ENCODE data around the gene ZP2. TPM values are rescaled to one million over a fixed set of nuclear protein-coding genes. Genes with fewer than 3 reads are reported as not detected.

ZP2 gene
- total RNA-seq, 1 donor from 2014 or later: not detected

DNA sequence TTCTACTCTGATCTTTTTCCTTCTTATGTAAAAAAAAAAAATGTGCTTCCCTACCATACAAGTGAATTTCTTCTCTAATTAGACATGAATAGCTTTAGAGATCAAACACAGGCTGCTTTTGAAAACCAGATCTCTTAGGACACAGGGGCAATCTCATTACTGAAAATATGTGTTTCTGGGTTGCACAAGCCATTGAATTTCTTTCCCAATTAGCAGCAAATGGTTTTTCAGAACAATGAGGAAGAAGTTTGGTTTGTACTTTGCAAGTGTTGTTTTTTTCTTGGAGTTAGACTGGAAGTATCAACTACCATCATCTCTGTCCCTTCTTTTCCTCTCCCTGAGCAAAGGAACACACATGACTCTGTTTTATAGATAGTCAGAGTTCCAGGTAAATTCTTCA lies 16.5 kb upstream of the ZP2 start:
- Mint-ChIP-seq H3K27me3 (peaks cover 38% of the 10 kb centered on the region), H3K36me3 (ENCODE audit: low read depth) (no peaks in the 10 kb centered on the region), H3K4me1 (peaks cover 4% of the 10 kb centered on the region), H3K4me3 (no peak overlapping the region), H3K9me3 (no peaks in the 10 kb centered on the region), H3K27ac (no peak overlapping the region)
- intact Hi-C loops (cut with micrococcal nuclease): no loop called here
- no peak for DNase-seq

DNA sequence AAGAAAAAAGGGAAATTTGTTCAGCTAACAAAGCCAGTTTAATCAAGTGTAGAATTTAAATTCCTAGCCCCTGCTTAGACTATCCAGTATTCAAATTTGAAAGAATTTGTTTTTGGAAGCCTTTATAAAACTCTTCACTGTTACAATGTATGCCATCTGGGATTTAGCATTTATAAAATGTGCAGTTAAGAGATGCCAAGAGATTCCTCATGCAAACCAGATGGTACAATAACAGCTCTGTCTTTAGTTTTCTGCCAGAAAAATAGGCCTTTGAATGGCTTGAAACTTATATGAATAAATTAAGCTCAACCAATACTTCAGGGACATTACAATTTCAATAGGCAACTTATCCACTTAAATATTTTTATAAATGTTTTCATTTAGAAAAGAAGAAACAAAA lies 15.4 kb upstream of the ZP2 start:
- no peak for DNase-seq
- Mint-ChIP-seq H3K4me1 (peaks cover 4% of the 10 kb centered on the region), H3K4me3 (no peak overlapping the region), H3K27ac (no peak overlapping the region), H3K36me3 (ENCODE audit: low read depth) (no peaks in the 10 kb centered on the region), H3K9me3 (no peaks in the 10 kb centered on the region), H3K27me3 (peaks cover 40% of the 10 kb centered on the region)
- intact Hi-C loops (cut with micrococcal nuclease): no loop called here

GRCh38 chr16:21224800-21225199 lies 13.4 kb upstream of the ZP2 start:
- H3K27me3 Mint-ChIP-seq: peaks cover 47% of the 10 kb centered on the region
- H3K4me3 Mint-ChIP-seq: no peak overlapping the region
- H3K9me3 Mint-ChIP-seq: no peaks in the 10 kb centered on the region
- peaks cover 4% of the 10 kb centered on the region for H3K4me1 Mint-ChIP-seq
- no peak overlapping the region for H3K27ac Mint-ChIP-seq
- intact Hi-C loops (cut with micrococcal nuclease): no loop called here
- no peaks in the 10 kb centered on the region for H3K36me3 Mint-ChIP-seq (ENCODE audit: low read depth)
- DNase-seq: no peak

GRCh38 chr16:21223787-21224186 lies 12.4 kb upstream of the ZP2 start:
- peaks cover 4% of the 10 kb centered on the region for H3K4me1 Mint-ChIP-seq
- DNase-seq: no peak
- H3K27ac Mint-ChIP-seq: no peak overlapping the region
- H3K4me3 Mint-ChIP-seq: no peak overlapping the region
- no peaks in the 10 kb centered on the region for H3K9me3 Mint-ChIP-seq
- H3K27me3 Mint-ChIP-seq: peaks cover 45% of the 10 kb centered on the region
- intact Hi-C loops (cut with micrococcal nuclease): no loop called here
- no peaks in the 10 kb centered on the region for H3K36me3 Mint-ChIP-seq (ENCODE audit: low read depth)

DNA sequence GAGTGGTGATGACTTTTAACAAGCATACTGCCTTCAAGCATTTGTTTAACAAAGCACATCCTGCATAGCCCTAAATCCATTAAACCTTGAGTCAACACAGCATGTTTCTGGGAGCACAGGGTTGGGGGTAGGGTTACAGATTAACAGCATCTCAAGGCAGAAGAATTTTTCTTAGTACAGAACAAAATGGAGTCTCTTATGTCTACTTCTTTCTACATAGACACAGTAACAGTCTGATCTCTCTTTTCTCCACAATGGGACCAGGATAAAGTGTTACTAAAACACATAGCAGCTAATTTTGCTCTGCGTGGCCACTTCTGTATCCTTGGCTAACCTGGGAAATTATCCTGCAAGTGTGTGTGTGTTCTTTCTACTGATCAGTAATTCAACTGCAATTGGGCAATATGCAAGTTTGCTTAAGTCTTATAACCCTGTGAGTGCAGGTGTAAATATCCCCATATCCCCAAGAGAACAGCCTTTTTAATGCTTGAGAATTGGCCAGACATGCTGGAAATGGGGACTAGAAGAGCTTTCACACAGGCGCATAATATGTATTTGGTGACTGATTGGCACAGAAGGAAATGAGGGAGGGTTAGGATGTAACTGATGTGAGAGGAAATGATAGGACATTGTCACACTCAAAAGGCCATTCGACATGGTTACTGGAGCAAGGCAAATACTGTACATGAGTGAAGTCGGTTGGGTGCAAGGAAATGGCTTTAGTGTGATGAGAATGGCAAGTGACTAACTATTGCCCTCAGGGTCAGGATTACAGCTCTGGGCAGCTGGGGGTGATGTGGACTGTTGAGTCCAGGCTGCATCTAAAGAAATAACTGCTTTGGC lies 11.3 kb upstream of the ZP2 start:
- no peak overlapping the region for H3K4me3 Mint-ChIP-seq
- no peaks in the 10 kb centered on the region for H3K9me3 Mint-ChIP-seq
- peaks cover 4% of the 10 kb centered on the region for H3K4me1 Mint-ChIP-seq
- H3K27me3 Mint-ChIP-seq: peaks cover 36% of the 10 kb centered on the region
- no peak for DNase-seq
- no peaks in the 10 kb centered on the region for H3K36me3 Mint-ChIP-seq (ENCODE audit: low read depth)
- intact Hi-C loops (cut with micrococcal nuclease): no loop called here
- H3K27ac Mint-ChIP-seq: no peak overlapping the region

DNA sequence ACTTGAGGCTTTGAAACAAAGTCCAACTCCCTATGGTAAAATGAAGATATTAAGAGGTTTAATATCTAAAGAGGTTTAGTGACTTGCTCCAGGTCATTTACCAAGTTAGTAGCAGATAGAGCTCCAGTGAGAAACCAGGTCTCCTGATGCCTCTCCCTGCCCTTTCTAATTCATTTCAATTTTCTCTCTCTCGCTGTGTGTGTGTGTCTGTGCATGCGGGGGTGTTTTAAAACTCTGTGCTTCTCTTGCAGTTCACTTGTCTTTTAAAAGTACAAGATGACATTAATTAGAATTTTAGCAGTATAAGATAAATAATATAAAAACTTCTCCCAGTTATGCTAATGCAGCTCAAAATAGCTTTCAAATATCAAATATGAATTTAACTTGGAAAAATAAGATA lies 8.2 kb upstream of the ZP2 start:
- H3K36me3 Mint-ChIP-seq (ENCODE audit: low read depth): no peaks in the 10 kb centered on the region
- H3K9me3 Mint-ChIP-seq: no peaks in the 10 kb centered on the region
- no peak overlapping the region for H3K27ac Mint-ChIP-seq
- intact Hi-C loops (cut with micrococcal nuclease): no loop called here
- peaks cover under 1% of the 10 kb centered on the region for H3K4me1 Mint-ChIP-seq
- DNase-seq: no peak
- no peak overlapping the region for H3K4me3 Mint-ChIP-seq
- peaks cover 32% of the 10 kb centered on the region for H3K27me3 Mint-ChIP-seq

- Mint-ChIP-seq H3K4me3 (no peak overlapping the region), H3K36me3 (ENCODE audit: low read depth) (no peaks in the 10 kb centered on the region)
These were observed 6.8 kb upstream of the ZP2 start for GRCh38 chr16:21218153-21218552.

DNA sequence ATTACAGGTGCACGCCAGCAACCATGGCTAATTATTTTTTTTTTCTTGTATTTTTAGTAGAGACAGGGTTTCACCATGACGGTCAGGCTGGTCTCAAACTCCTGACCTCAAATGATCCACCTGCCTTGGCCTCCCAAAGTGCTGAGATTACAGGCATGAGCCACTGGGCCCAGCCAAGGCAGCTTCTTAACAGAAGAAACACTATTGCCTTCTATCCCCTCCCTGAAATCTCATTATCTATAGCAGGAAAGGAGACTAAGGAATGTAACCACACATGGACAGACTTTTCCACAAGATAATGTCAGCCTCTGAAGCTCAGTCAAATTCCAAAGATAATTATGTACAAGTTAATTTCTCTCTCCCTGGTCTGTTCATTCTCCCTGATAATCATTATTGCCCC lies 5.7 kb upstream of the ZP2 start:
- H3K36me3 Mint-ChIP-seq (ENCODE audit: low read depth): no peaks in the 10 kb centered on the region
- H3K4me1 Mint-ChIP-seq: no peaks in the 10 kb centered on the region

More at GRCh38 chr16:21218153-21218552, 6.8 kb upstream of the ZP2 start:
- Mint-ChIP-seq H3K27ac (no peak overlapping the region), H3K4me1 (no peaks in the 10 kb centered on the region), H3K9me3 (no peaks in the 10 kb centered on the region), H3K27me3 (peaks cover 31% of the 10 kb centered on the region)
- DNase-seq: no peak
- intact Hi-C loops (cut with micrococcal nuclease): no loop called here

DNA sequence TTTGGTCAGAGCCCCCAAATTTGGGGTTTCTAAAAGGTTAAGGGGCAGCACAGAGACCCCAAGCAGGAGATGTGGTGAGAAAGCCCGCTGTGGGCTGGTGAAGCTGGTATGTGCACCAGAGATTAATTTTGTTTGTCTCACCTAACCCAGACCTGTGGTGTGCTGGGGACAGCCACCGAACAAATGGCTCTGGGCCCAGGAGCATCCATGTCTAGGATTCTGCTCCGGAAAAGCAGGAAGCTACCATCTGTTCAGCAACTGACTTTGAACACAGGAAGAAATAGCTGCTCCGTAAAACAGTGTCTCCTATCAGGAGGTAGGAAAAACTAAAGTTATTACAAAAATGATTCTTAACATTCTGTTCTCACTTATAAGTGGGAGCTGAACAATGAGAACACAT lies 2.7 kb upstream of the ZP2 start:
- no peak overlapping the region for H3K27ac Mint-ChIP-seq
- peaks cover 18% of the 10 kb centered on the region for H3K27me3 Mint-ChIP-seq
- intact Hi-C loops (cut with micrococcal nuclease): no loop called here
- no peak for DNase-seq
- no peak overlapping the region for H3K4me3 Mint-ChIP-seq
- H3K9me3 Mint-ChIP-seq: no peaks in the 10 kb centered on the region
- H3K4me1 Mint-ChIP-seq: no peaks in the 10 kb centered on the region
- H3K36me3 Mint-ChIP-seq (ENCODE audit: low read depth): no peaks in the 10 kb centered on the region

More for the DNA sequence above, 5.7 kb upstream of the ZP2 start:
- no peak overlapping the region for H3K4me3 Mint-ChIP-seq
- peaks cover 30% of the 10 kb centered on the region for H3K27me3 Mint-ChIP-seq
- intact Hi-C loops (cut with micrococcal nuclease): no loop called here
- no peaks in the 10 kb centered on the region for H3K9me3 Mint-ChIP-seq
- no peak for DNase-seq
- no peak overlapping the region for H3K27ac Mint-ChIP-seq

GRCh38 chr16:21208446-21209230 lies 2.7 kb downstream of the ZP2 start:
- no peak overlapping the region for H3K27ac Mint-ChIP-seq
- no peaks in the 10 kb centered on the region for H3K36me3 Mint-ChIP-seq (ENCODE audit: low read depth)
- no peak for DNase-seq
- intact Hi-C loops (cut with micrococcal nuclease): no loop called here
- H3K27me3 Mint-ChIP-seq: peaks cover 10% of the 10 kb centered on the region
- H3K4me1 Mint-ChIP-seq: no peaks in the 10 kb centered on the region
- no peaks in the 10 kb centered on the region for H3K9me3 Mint-ChIP-seq
- no peak overlapping the region for H3K4me3 Mint-ChIP-seq

DNA sequence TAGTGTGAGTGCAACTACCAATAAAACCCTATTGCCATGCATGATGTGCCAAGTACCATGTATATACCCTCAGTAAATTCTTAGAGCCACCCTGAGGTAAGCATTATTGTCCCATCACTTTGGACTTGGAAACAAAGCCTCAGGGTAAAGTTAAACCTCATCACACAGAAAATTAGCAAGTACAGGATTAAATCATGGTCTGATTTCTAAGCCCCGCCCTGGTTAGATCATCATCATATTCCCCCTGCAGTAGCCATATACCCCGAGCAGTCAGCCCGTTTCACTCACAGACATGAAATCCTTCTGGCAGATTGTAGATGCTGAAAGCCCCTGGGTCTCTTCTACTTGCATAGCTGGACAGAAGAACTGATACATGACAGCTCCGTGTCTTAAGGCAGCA lies 4.8 kb downstream of the ZP2 start:
- no peak overlapping the region for H3K4me3 Mint-ChIP-seq

GRCh38 chr16:21205303-21205702 lies 6.1 kb downstream of the ZP2 start:
- intact Hi-C loops (cut with micrococcal nuclease): no loop called here
- Mint-ChIP-seq H3K4me3 (no peak overlapping the region), H3K27me3 (peaks cover 15% of the 10 kb centered on the region), H3K9me3 (no peaks in the 10 kb centered on the region), H3K4me1 (no peaks in the 10 kb centered on the region), H3K36me3 (ENCODE audit: low read depth) (no peaks in the 10 kb centered on the region), H3K27ac (no peak overlapping the region)
- no peak for DNase-seq

More for the DNA sequence above, 4.8 kb downstream of the ZP2 start:
- Mint-ChIP-seq H3K9me3 (no peaks in the 10 kb centered on the region), H3K27me3 (peaks cover 10% of the 10 kb centered on the region), H3K36me3 (ENCODE audit: low read depth) (no peaks in the 10 kb centered on the region), H3K27ac (no peak overlapping the region), H3K4me1 (no peaks in the 10 kb centered on the region)
- no peak for DNase-seq
- intact Hi-C loops (cut with micrococcal nuclease): no loop called here

DNA sequence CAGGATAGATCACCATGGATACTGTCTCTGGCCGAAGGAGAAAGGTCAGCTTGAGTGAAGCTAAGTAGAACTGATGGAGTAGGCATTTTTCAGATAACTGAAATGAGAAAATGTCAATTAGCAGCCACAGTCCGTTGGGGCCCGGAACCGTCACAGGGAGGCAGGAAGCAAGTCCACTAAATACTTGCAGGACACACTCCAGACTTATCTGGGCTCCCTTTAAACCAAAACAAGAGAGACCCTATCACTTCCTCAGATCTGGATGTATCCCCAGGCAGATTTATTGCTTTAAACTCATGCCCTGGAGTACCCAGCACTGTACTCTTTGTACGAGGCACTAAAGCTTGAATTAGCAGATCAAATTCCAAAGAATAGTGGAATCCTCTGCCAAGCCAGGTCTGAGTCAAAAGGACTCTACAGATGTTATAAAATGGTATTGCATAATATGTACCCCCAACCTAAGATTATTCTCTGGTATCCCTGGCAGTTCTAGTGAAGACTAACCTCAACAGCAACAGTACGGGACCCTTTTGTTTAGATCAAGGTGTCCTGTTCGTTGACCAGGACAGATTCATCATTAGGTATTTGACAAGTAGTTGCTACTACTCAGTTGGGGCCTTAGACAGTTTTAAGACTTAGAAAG lies 8.1 kb downstream of the ZP2 start:
- peaks cover 19% of the 10 kb centered on the region for H3K27me3 Mint-ChIP-seq

DNA sequence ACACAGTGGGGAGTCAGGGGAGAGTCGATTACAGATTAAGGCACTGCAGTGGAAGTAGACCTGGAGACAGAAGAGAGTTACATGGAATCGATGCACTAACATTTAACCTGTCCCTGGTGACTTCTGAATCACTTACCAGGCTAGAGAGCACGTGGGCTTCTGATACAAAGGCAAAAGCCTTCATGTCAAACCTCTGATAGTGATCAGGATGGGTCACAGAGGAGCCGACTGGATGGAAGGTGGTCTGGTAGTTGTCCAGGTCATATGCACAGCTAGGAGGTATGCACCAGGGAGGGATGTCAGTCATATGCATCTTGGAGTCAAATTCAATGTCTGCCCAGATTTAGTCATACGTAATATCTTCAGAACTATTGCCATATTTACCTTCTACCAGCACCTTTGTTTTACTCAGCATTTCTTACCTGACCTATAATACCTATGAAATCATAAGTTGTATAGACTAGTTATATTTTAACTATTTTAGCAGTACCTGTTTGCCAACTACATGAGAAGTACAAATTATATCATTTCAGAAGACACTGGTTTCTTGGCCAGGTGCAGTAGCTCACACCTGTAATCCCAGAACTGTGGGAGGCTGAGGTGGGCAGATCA lies 11.7 kb downstream of the ZP2 start:
- Mint-ChIP-seq H3K4me1 (peaks cover 7% of the 10 kb centered on the region), H3K27ac (no peak overlapping the region), H3K27me3 (peaks cover 24% of the 10 kb centered on the region), H3K9me3 (no peaks in the 10 kb centered on the region), H3K4me3 (no peak overlapping the region), H3K36me3 (ENCODE audit: low read depth) (no peaks in the 10 kb centered on the region)
- DNase-seq: no peak
- intact Hi-C loops (cut with micrococcal nuclease): no loop called here

More for the DNA sequence above, 8.1 kb downstream of the ZP2 start:
- intact Hi-C loops (cut with micrococcal nuclease): no loop called here
- Mint-ChIP-seq H3K4me3 (no peak overlapping the region), H3K27ac (no peak overlapping the region), H3K36me3 (ENCODE audit: low read depth) (no peaks in the 10 kb centered on the region), H3K4me1 (no peaks in the 10 kb centered on the region), H3K9me3 (no peaks in the 10 kb centered on the region)
- no peak for DNase-seq
